WTC11 (cell line): ENCODE measurements around the gene ZFP36L1. TPM values are rescaled to one million over a fixed set of nuclear protein-coding genes. Genes with fewer than 3 reads are reported as not detected.

Experiments
- ATAC-seq: fragments of 200-7000 bp; cut with Tn5 transposase; 2 replicates; pipeline ENCODE4 v1.10.0; 2021; ENCODE audit warnings: mild to moderate bottlenecking, moderate library complexity
- CTCF ChIA-PET: fragments of 300-600 bp; sonication (Branson Sonifier 250); formaldehyde crosslinking; loops from one replicate; lab custom pipeline; 2021; ENCODE audit warnings: antibody characterized with exemption; lab: Charles Lee
- POLR2A ChIA-PET: fragments of 350-600 bp; sonication (Branson Sonifier 250); formaldehyde crosslinking; loops from one replicate; lab custom pipeline; 2021; ENCODE audit warnings: antibody characterized with exemption; lab: Charles Lee
- DNase-seq: peaks from one replicate; pipeline ENCODE4 v3.0.0; 2021; ENCODE audit warnings: low spot score
- H3K27ac Mint-ChIP-seq: 2 replicates; pipeline ENCODE4 v1.8.0; 2021; ENCODE audit warnings: mixed read lengths
- H3K27me3 Mint-ChIP-seq: 2 replicates; pipeline ENCODE4 v1.8.0; 2021; ENCODE audit warnings: low read depth, mild to moderate bottlenecking, moderate library complexity, mixed read lengths
- H3K36me3 Mint-ChIP-seq: 2 replicates; pipeline ENCODE4 v1.8.0; 2021; ENCODE audit warnings: mixed read lengths
- H3K4me1 Mint-ChIP-seq: 2 replicates; pipeline ENCODE4 v1.8.0; 2022; ENCODE audit warnings: mixed read lengths
- H3K4me3 Mint-ChIP-seq: 2 replicates; pipeline ENCODE4 v1.8.0; 2021; ENCODE audit warnings: mild to moderate bottlenecking, moderate library complexity, mixed read lengths
- H3K9me3 Mint-ChIP-seq: 2 replicates; pipeline ENCODE4 v1.8.0; 2021; ENCODE audit warnings: mixed read lengths
- CREB1 ChIP-seq: sonication (generic); formaldehyde crosslinking; IDR thresholded peaks from 2 replicates; pipeline ENCODE4 v1.8.0; 2023; ENCODE audit warnings: mild to moderate bottlenecking, missing genetic modification reagents
- ESRRA ChIP-seq: sonication (generic); formaldehyde crosslinking; IDR thresholded peaks from 2 replicates; pipeline ENCODE4 v1.8.1; 2022; ENCODE audit warnings: mild to moderate bottlenecking, missing genetic modification reagents, borderline replicate concordance
- GABPB1 ChIP-seq: sonication (generic); formaldehyde crosslinking; IDR thresholded peaks from 2 replicates; pipeline ENCODE4 v1.8.1; 2023; ENCODE audit warnings: mild to moderate bottlenecking, missing genetic modification reagents
- MXD4 ChIP-seq: fragments of 250-450 bp; sonication (Bioruptor Pico); IDR thresholded peaks from 2 replicates; pipeline ENCODE4 v1.8.0; 2021; ENCODE audit warnings: mild to moderate bottlenecking, moderate library complexity, borderline replicate concordance
- NR1H2 ChIP-seq: sonication (generic); formaldehyde crosslinking; IDR thresholded peaks from 2 replicates; pipeline ENCODE4 v1.9.0; 2021; ENCODE audit warnings: mild to moderate bottlenecking, moderate library complexity, missing genetic modification reagents
- PRRX2 ChIP-seq: fragments of 250-450 bp; sonication (Bioruptor Pico); IDR thresholded peaks from 2 replicates; pipeline ENCODE4 v1.8.0; 2021; ENCODE audit warnings: mild to moderate bottlenecking
- RELA ChIP-seq: sonication (generic); formaldehyde crosslinking; IDR thresholded peaks from 2 replicates; pipeline ENCODE4 v1.8.1; 2022; ENCODE audit warnings: missing genetic modification reagents, mild to moderate bottlenecking, borderline replicate concordance
- SOX15 ChIP-seq: fragments of 250-450 bp; sonication (Bioruptor Pico); IDR thresholded peaks from 2 replicates; pipeline ENCODE4 v1.9.0; 2021; ENCODE audit warnings: mild to moderate bottlenecking
- TEAD4 ChIP-seq: sonication (generic); formaldehyde crosslinking; IDR thresholded peaks from 2 replicates; pipeline ENCODE4 v1.8.0; 2022; ENCODE audit warnings: mild to moderate bottlenecking, missing genetic modification reagents
- ZNF317 ChIP-seq: sonication (generic); formaldehyde crosslinking; IDR thresholded peaks from 2 replicates; pipeline ENCODE4 v1.8.1; 2023; ENCODE audit warnings: low read depth, mild to moderate bottlenecking, moderate library complexity, missing genetic modification reagents, borderline replicate concordance
- ZNF396 ChIP-seq: fragments of 250-450 bp; sonication (Bioruptor Pico); IDR thresholded peaks from 2 replicates; pipeline ENCODE4 v1.8.0; 2021; ENCODE audit warnings: mild to moderate bottlenecking, moderate library complexity, borderline replicate concordance
- total RNA-seq: library from RNA; stranded (reverse); gene quantifications from 3 replicates; pipeline ENCODE4 v1.2.3, GENCODE V29; 2021
- TF ChIP-seq, protein P1 (sequence below): sonication (generic); formaldehyde crosslinking; IDR thresholded peaks from 2 replicates; pipeline ENCODE4 v1.8.1; 2022; ENCODE audit warnings: missing genetic modification reagents, borderline replicate concordance
- TF ChIP-seq, protein P2 (sequence below): sonication (generic); formaldehyde crosslinking; IDR thresholded peaks from 2 replicates; pipeline ENCODE4 v1.8.1; 2023; ENCODE audit warnings: mild to moderate bottlenecking, missing genetic modification reagents
- TF ChIP-seq, protein P3 (sequence below): fragments of 250-450 bp; sonication (Bioruptor Pico); IDR thresholded peaks from 2 replicates; pipeline ENCODE4 v2.1.2; 2022; ENCODE audit warnings: mild to moderate bottlenecking, moderate library complexity
- TF ChIP-seq, protein P4 (sequence below): fragments of 250-450 bp; sonication (Bioruptor Pico); IDR thresholded peaks from 2 replicates; pipeline ENCODE4 v1.9.0; 2021; ENCODE audit warnings: mild to moderate bottlenecking, borderline replicate concordance
- TF ChIP-seq, protein P5 (sequence below): fragments of 250-450 bp; sonication (Bioruptor Pico); IDR thresholded peaks from 2 replicates; pipeline ENCODE4 v1.9.0; 2021; ENCODE audit warnings: moderate library complexity, mild to moderate bottlenecking, inconsistent platforms, borderline replicate concordance
- TF ChIP-seq, protein P6 (sequence below): sonication (generic); formaldehyde crosslinking; IDR thresholded peaks from 2 replicates; pipeline ENCODE4 v1.8.1; 2023; ENCODE audit warnings: mild to moderate bottlenecking, missing genetic modification reagents, moderate library complexity
- TF ChIP-seq, protein P7 (sequence below): sonication (generic); formaldehyde crosslinking; IDR thresholded peaks from 2 replicates; pipeline ENCODE4 v1.8.1; 2022; ENCODE audit warnings: mild to moderate bottlenecking, missing genetic modification reagents, moderate library complexity, borderline replicate concordance

ZFP36L1 gene
- total RNA-seq, 1 experiment from 2014 or later = 132 TPM

DNA sequence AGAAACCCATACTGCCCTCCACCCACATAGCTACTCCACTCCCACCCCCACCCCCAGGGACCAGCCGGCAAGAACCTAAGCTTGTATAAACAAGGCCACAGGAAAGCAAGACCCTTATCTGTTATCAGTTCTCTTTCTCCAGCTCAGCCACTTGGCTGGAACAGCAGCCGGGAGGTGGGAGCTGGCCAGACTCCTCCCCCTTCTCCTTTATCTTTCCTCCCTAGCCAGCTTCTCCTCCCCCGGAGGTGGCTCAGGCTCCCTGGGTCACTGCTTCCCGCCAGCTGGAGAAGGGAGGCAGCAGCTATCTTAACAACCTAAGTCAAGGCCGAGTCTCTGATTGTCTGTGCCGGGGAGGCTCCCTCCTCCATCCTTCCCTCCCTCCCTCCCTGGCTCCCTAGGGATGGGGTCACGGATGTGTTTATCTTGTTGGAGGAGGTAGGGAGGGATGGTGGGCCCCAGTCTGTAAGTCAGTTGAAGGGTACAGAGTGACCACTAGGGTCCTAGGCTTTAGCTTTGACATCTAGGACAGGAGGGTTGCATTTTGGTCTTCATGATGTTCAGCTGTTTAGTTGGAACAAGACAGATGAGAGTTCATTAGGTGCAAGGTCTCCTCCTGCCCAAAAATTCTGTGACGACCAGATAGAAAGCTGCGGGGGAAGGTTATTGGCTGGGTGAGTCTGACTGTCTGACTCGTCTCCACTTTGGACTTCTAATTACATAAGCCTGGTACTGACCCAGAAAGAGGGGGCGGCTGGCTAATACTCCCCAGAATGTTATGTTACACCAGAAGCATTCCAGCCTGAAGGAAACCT lies 29.7 kb downstream of the ZFP36L1 start (continued):
- TF ChIP-seq RELA (CRISPR knock-in tag) = no peak
- TF ChIP-seq, protein P1, sequence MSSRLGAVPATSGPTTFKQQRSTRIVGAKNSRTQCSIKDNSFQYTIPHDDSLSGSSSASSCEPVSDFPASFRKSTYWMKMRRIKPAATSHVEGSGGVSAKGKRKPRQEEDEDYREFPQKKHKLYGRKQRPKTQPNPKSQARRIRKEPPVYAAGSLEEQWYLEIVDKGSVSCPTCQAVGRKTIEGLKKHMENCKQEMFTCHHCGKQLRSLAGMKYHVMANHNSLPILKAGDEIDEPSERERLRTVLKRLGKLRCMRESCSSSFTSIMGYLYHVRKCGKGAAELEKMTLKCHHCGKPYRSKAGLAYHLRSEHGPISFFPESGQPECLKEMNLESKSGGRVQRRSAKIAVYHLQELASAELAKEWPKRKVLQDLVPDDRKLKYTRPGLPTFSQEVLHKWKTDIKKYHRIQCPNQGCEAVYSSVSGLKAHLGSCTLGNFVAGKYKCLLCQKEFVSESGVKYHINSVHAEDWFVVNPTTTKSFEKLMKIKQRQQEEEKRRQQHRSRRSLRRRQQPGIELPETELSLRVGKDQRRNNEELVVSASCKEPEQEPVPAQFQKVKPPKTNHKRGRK = no peak
- TF ChIP-seq, all 79 proteins: peak for 0

DNA sequence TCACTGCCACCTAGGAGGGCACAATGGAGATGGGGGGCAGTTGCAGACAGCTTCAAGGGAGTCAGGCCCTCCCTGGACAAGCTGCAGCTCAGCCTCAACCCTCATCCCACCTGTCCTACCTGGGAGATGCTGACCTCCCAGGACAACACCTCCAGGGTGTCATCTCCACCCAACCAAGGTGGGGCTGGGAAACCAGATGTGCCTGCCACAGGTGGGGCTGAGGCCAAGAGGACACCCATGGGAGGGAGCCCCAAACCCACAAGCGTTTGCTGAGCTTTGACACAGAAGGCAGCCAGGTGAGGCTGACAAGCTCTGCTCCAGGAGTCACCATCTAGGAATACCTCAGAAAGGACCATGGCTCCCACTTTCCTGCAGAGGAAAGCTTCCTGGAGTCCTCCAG lies 31.5 kb downstream of the ZFP36L1 start:
- ATAC-seq = no peak
- Mint-ChIP-seq H3K4me1 (peaks cover 20% of the 10 kb centered on the region), H3K27me3 (no peaks in the 10 kb centered on the region), H3K4me3 (no peak overlapping the region), H3K9me3 (no peaks in the 10 kb centered on the region), H3K36me3 (no peaks in the 10 kb centered on the region), H3K27ac (no peak overlapping the region)
- CTCF ChIA-PET = interaction anchor here (2.6 kb wide), 1 partner anchor 64 kb away, joined by 6 read pairs; no protein-coding TSS in a partner anchor
- DNase-seq = no peak
- POLR2A ChIA-PET = no interaction called here
- no peak for TF ChIP-seq ESRRA (CRISPR knock-in tag)
- TF ChIP-seq TEAD4 (CRISPR knock-in tag) = no peak
- no peak for TF ChIP-seq CREB1 (CRISPR knock-in tag)
- TF ChIP-seq SOX15 (CRISPR knock-in tag) = no peak
- TF ChIP-seq, protein P2, sequence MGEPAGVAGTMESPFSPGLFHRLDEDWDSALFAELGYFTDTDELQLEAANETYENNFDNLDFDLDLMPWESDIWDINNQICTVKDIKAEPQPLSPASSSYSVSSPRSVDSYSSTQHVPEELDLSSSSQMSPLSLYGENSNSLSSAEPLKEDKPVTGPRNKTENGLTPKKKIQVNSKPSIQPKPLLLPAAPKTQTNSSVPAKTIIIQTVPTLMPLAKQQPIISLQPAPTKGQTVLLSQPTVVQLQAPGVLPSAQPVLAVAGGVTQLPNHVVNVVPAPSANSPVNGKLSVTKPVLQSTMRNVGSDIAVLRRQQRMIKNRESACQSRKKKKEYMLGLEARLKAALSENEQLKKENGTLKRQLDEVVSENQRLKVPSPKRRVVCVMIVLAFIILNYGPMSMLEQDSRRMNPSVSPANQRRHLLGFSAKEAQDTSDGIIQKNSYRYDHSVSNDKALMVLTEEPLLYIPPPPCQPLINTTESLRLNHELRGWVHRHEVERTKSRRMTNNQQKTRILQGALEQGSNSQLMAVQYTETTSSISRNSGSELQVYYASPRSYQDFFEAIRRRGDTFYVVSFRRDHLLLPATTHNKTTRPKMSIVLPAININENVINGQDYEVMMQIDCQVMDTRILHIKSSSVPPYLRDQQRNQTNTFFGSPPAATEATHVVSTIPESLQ (CRISPR knock-in tag) = no peak
- no peak for TF ChIP-seq MXD4 (CRISPR knock-in tag)
- TF ChIP-seq, protein P3, sequence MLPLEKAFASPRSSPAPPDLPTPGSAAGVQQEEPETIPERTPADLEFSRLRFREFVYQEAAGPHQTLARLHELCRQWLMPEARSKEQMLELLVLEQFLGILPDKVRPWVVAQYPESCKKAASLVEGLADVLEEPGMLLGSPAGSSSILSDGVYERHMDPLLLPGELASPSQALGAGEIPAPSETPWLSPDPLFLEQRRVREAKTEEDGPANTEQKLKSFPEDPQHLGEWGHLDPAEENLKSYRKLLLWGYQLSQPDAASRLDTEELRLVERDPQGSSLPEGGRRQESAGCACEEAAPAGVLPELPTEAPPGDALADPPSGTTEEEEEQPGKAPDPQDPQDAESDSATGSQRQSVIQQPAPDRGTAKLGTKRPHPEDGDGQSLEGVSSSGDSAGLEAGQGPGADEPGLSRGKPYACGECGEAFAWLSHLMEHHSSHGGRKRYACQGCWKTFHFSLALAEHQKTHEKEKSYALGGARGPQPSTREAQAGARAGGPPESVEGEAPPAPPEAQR (CRISPR knock-in tag) = no peak
- TF ChIP-seq ZNF396 (CRISPR knock-in tag) = no peak
- no peak for TF ChIP-seq GABPB1
- TF ChIP-seq, protein P4, sequence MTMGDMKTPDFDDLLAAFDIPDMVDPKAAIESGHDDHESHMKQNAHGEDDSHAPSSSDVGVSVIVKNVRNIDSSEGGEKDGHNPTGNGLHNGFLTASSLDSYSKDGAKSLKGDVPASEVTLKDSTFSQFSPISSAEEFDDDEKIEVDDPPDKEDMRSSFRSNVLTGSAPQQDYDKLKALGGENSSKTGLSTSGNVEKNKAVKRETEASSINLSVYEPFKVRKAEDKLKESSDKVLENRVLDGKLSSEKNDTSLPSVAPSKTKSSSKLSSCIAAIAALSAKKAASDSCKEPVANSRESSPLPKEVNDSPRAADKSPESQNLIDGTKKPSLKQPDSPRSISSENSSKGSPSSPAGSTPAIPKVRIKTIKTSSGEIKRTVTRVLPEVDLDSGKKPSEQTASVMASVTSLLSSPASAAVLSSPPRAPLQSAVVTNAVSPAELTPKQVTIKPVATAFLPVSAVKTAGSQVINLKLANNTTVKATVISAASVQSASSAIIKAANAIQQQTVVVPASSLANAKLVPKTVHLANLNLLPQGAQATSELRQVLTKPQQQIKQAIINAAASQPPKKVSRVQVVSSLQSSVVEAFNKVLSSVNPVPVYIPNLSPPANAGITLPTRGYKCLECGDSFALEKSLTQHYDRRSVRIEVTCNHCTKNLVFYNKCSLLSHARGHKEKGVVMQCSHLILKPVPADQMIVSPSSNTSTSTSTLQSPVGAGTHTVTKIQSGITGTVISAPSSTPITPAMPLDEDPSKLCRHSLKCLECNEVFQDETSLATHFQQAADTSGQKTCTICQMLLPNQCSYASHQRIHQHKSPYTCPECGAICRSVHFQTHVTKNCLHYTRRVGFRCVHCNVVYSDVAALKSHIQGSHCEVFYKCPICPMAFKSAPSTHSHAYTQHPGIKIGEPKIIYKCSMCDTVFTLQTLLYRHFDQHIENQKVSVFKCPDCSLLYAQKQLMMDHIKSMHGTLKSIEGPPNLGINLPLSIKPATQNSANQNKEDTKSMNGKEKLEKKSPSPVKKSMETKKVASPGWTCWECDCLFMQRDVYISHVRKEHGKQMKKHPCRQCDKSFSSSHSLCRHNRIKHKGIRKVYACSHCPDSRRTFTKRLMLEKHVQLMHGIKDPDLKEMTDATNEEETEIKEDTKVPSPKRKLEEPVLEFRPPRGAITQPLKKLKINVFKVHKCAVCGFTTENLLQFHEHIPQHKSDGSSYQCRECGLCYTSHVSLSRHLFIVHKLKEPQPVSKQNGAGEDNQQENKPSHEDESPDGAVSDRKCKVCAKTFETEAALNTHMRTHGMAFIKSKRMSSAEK (CRISPR knock-in tag) = no peak
- TF ChIP-seq, protein P5, sequence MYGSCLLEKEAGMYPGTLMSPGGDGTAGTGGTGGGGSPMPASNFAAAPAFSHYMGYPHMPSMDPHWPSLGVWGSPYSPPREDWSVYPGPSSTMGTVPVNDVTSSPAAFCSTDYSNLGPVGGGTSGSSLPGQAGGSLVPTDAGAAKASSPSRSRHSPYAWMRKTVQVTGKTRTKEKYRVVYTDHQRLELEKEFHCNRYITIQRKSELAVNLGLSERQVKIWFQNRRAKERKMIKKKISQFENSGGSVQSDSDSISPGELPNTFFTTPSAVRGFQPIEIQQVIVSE (CRISPR knock-in tag) = no peak
- TF ChIP-seq PRRX2 (CRISPR knock-in tag) = no peak
- no peak for TF ChIP-seq ZNF317 (CRISPR knock-in tag)
- TF ChIP-seq, protein P6, sequence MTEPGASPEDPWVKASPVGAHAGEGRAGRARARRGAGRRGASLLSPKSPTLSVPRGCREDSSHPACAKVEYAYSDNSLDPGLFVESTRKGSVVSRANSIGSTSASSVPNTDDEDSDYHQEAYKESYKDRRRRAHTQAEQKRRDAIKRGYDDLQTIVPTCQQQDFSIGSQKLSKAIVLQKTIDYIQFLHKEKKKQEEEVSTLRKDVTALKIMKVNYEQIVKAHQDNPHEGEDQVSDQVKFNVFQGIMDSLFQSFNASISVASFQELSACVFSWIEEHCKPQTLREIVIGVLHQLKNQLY (CRISPR knock-in tag) = no peak
- TF ChIP-seq, protein P7, sequence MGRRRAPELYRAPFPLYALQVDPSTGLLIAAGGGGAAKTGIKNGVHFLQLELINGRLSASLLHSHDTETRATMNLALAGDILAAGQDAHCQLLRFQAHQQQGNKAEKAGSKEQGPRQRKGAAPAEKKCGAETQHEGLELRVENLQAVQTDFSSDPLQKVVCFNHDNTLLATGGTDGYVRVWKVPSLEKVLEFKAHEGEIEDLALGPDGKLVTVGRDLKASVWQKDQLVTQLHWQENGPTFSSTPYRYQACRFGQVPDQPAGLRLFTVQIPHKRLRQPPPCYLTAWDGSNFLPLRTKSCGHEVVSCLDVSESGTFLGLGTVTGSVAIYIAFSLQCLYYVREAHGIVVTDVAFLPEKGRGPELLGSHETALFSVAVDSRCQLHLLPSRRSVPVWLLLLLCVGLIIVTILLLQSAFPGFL (CRISPR knock-in tag) = no peak
- TF ChIP-seq NR1H2 (CRISPR knock-in tag) = no peak
